Astrocyte of the cerebellum (primary cell): ENCODE results near the gene PRKN.

ENCODE experiments used
- DNase-seq: peaks from one replicate; pipeline ENCODE4 v3.0.0-alpha.2; 2011; ENCODE audit warnings: low read depth
- H3K4me3 ChIP-seq: 2 replicates; pipeline ENCODE4 v1.5.1; 2011; ENCODE audit warnings: mild to moderate bottlenecking, low read depth, low read length, moderate library complexity
- CTCF ChIP-seq: IDR thresholded peaks from 2 replicates; pipeline ENCODE4 v1.5.1; 2012; ENCODE audit warnings: low read length, low read depth, moderate library complexity, mild to moderate bottlenecking; ENCODE audit errors: missing control alignments
- in situ Hi-C: cut with HindIII; loops from 2 replicates; pipeline ENCODE4 v1.10.0; 2017; ENCODE audit warnings: low sequenced_read_pairs

Gene PRKN

DNA sequence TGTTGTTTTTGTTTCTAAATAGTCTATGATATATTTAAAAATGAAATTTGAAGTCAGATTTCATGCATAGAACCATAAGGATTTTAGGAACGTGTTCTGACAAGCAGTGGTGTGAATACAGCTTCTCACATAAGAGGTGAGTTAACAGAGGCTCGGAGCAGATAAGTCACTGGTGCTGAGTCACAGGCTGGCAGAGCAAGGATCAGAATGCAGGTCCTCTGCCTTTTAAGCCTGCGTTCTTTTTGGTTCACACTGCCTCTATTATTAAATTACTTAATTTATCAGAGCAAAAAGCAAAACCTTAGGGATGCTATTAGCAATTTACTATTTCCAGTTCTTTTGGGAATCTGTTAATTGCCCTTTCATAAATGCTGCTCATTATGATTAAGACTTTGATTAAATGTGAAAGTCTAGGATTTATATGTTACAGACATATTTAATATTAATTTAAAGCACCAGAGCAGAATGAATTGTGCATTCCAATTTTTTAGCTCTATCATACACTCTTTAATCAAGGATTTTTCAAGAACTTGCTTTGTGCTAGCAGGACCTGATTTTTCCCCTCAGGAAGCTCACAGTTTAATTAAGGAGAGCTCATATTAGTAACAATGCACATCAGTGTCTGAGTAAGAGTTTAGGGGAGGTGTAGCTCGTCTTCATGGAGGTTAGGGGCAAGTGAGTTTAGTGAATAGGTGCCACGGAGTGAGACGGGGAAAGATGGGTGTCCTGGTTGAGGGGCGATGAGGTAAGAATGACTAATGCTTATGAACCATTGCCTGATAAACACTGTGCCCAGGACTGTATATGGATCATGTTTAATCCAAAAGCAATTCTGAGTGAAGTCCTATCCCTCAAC is 1241.0 kb downstream of the PRKN start:
- in situ Hi-C loops, result no loop called here
- peak; percentile 23 for DNase-seq
- H3K4me3 ChIP-seq, result no peak overlapping the region
- no peak for TF ChIP-seq CTCF

DNA sequence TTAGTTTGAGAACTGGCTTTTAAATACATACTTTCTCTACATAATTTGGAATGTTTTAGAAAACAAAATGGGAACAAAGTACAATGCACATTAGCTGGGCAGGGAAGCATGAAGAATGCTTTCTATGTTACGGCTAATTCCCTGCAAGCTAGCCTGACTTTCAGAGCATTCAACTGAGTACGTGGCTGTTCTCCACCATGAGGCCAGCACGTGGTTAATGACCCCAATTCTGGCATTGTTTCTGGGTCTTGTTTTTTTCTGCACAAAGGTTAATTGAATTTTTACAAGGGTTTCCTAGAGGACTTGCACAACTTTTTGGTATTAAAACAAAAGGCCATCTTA is 1245.1 kb downstream of the PRKN start:
- peak; percentile 9 for DNase-seq
- H3K4me3 ChIP-seq, result no peak overlapping the region
- TF ChIP-seq CTCF, result no peak
- in situ Hi-C loops, result no loop called here

DNA sequence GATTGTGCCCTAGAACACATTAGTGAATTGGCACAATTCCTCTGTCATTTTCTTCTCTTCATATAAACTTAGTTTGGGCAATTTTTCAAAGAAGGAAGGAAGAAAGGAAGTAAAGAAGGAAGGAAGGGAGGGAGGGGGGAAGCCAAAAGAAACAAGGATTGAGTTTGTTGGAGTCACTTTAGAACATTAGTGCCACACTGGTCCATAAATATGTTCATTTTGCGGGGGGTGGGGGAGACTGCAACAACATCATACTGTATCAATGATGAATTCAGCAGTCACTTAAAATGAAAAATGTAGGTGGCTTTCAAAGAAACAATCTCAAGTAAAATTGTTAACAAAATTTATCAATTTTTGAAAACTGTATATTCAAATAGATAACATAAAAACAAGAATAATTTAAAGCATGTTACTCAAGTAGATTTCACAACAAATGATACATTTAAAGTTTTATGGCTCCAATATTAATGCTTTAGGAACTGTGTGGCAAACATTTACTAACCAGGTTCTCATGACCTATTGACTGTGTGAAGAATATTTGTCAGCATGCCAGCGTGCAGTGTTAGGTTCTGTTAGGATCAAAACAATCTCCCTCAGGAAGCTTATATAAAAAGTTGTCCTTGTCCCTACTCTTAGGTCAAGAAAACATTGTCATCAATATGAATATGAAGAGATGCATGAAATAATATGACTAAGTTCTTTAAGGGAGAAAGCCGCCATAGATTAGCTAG is 1245.6 kb downstream of the PRKN start:
- H3K4me3 ChIP-seq, result no peak overlapping the region
- in situ Hi-C loops, result no loop called here
- DNase-seq, result peak; percentile 36
- TF ChIP-seq CTCF, result no peak

DNA sequence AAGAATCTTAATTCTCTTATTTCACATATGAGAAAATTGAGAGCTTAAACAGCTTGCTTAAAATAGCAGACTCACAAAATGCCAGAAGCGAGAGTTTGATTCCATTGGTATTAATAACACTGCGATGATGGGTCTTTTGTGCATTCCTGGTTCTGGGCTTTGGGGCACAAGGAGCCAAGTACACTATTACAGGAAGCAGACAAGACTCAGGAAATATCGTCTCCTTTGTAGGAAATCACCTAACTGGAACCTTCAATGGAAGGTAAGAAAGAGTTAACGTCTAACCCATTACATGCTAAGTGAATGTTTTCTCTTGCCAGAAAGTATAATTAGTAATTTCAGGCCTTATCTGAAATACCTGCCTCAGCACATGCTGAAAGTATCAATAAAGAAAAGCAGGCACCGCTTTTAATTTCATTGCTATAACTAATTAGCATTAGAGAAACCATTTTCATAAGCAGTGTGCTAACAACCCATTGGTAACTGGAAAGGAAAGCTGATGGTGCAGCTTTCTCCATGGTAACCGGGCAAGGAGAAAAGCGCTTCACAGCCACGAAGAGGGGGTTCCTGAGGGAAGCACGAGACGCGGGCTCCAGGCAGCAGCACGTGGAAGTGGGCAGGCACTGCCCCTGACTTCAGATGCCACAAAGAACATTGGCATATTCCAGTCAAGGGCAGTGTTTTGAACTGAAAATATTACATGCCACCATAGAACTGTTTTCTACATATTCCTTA is 1247.0 kb downstream of the PRKN start:
- no peak for DNase-seq
- in situ Hi-C loops, result no loop called here
- H3K4me3 ChIP-seq, result no peak overlapping the region
- no peak for TF ChIP-seq CTCF

GRCh38 chr6:161479376-161479775 is 1248.2 kb downstream of the PRKN start:
- H3K4me3 ChIP-seq, result no peak overlapping the region
- no peak for DNase-seq
- no peak for TF ChIP-seq CTCF
- in situ Hi-C loops, result no loop called here

DNA sequence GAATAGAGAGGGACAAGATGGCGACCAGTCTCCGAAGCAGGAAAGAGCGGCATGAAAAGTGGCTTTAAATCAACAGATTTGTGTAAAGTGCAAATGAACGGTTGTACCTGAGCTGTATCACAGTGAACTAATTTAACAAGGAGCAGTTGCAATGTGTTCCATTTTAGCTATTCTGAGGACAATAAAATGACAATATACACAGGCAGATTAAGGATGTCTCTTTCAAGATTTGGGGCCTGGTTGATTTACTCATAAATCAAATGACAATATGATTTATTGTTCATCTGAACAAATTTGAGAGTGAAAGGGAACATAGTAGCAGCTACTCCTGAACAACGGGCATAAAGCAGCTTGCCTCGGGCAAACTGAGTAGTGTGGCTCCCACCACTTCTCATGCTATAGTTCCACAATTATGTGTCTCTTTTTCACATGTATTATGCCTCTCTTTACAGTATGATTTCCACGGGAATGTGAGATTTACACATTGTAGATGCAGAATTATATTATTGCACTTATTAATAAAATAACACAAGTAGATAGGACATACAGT is 1249.6 kb downstream of the PRKN start:
- DNase-seq, result no peak
- in situ Hi-C loops, result no loop called here
- TF ChIP-seq CTCF, result no peak
- no peak overlapping the region for H3K4me3 ChIP-seq
